ENCODE results near the gene TMEM184B.

DNA sequence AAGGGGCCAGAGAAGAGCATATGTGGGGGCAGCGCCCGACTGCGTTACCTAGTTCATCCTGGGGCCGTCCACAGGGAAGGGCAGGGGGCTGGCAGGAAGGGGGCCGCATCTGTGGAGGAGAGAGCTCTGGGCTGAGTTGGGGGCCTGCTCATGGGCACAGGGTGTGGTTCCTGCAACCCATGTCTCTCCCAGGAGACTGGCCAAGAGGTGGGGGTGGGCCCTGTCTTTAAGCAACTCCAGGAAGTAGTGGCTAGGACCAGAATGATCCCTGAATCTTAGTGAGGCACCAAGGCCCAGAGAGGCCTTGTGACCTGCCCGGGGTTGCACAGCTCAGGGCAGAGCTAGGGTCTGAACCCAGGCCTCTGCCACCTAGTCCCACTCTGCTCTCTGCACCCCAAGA lies 22.5 kb upstream of the TMEM184B start:
- TF ChIP-seq, protein P1, sequence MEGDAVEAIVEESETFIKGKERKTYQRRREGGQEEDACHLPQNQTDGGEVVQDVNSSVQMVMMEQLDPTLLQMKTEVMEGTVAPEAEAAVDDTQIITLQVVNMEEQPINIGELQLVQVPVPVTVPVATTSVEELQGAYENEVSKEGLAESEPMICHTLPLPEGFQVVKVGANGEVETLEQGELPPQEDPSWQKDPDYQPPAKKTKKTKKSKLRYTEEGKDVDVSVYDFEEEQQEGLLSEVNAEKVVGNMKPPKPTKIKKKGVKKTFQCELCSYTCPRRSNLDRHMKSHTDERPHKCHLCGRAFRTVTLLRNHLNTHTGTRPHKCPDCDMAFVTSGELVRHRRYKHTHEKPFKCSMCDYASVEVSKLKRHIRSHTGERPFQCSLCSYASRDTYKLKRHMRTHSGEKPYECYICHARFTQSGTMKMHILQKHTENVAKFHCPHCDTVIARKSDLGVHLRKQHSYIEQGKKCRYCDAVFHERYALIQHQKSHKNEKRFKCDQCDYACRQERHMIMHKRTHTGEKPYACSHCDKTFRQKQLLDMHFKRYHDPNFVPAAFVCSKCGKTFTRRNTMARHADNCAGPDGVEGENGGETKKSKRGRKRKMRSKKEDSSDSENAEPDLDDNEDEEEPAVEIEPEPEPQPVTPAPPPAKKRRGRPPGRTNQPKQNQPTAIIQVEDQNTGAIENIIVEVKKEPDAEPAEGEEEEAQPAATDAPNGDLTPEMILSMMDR (IDR thresholded peaks at IDR 0.05): no peak
- no peak for TF ChIP-seq POLR2A (IDR thresholded peaks at IDR 0.05)

Data from ovary (tissue), 3 donors.